HG02763 (cell line): Measurements from ENCODE around the gene YTHDF1.

Source experiments
- ATAC-seq: cut with Tn5 transposase; IDR thresholded peaks from one replicate; pipeline ENCODE4 v1.9.1; 2021; ENCODE audit warnings: mild to moderate bottlenecking, moderate library complexity; ENCODE audit not compliant: unreplicated experiment

The YTHDF1 gene

DNA sequence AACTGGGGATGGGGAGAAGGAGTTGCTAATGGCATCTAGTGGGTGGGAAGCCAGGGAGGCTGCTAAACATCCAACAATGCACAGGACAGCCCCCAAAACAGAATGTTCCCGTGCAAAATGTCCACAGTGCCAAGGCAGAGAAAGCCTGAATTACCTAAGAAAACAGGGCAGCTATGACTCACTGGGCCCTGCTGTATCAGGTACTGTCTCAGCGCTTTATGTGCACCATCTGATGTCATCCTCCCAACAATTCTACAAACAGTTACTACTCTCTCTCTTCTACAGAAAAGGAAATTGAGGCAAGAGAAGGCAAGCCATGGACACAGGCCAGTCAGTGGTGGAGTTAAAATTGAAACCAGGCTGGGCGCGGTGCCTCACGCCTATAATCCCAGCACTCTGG lies 3.1 kb downstream of the YTHDF1 start:
- no peak for ATAC-seq

DNA sequence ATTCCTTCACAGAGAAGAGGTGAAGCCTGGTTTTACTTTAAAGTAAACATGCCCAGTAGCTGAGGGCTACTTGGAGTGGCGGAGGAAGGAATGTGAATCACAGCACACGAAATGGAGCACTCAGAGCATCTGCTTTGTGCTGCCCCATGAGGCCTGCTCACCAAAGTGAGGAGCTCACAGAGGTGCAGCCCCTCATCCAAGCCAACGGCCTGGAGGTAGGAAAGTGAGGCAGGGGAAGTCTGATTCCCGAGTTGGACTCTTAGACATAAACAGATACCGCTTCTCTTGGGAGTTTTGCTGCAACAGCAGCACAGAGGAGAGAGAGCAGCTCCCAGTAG lies 3.6 kb downstream of the YTHDF1 start:
- no peak for ATAC-seq

DNA sequence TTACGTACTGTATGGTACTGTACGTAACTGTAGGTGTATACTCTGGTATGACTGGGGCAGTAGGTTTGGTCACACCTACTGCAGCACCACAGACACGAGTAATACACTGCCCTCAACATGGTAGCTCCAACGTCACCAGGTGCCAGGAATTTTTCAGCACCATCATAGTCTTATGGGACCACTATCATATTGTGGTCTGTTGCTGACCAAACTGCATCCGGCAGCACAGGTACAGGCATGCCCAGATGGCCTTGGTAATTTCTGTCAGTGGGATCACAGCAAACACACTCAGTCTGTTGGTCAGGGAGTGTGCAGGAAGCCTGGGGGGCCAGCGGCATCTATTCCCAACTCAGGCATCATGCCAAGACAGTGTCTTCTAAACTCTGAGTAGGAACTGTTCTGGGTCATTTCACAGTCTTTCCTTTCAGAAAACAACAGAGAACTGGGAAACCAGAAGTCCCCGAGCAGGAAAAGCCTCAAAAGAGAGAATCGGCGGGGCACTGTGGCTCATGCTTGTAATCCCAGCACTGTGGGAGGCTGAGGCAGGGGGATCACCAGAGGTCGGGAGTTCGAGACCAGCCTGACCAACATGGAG lies 5.8 kb downstream of the YTHDF1 start:
- no peak for ATAC-seq

DNA sequence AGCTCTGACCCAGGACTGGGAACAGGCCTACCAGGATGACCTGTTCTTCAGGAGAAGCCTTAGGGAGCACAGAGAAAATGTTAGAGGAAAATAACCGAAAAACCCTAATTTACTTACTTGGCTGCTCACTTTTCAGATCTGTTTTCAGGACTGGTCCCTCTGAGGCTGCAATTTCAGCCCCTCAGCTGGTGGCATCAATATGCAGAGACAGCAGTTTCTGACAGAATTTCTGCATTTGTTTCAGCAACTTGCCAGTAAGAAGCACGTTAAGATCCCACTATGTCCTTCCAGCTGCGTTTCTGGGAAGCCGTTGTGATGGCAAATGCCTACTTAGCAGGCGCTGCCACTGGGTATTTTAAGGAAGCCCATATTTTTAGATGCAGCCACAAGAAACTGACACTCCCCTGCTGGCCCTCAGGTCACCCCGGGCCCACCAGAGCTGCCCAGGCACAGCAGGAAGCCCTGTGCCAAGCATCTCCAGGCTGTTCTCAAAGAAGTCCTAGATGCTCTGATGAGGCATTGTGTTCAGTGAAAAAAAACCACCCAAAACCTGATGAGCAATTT lies 7.5 kb downstream of the YTHDF1 start:
- no peak for ATAC-seq

DNA sequence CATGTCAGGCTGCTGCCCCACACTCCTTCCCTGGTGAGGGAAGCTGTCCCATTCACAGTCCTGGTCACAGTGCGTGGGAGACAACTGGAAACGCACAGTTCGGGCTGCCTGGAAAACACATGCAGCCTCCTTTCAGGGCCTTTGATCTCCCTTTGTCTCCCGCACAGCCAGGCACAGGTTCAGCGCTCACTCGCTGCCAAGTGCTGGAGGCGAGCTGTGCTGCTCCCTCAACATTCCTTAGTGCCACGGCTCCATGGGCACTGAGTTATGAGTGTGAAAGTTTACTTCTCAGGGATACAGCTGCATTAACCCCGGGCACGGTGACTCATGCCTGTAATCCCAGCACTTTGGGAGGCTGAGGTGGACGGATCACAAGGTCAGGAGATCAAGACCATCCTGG lies 9.1 kb downstream of the YTHDF1 start:
- ATAC-seq: no peak

DNA sequence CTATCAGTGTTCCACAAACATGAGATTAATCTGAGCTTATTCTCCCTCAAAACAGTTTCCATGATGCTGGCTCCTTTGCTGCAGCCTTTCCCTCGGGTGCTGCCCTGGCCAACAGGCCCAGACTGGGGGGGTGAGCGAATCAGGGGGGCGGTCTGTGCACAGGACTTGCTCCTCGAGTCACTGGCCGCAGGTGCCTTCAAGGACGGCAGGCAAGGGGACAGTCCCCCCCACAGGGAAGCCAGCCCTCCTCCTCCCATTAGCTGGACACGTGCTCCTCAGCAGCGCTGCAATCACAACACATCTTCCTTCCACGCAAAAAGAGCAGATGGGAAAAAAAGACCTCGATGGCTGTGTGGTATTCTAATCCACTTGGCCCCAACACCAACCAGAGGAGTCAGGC lies 10.0 kb downstream of the YTHDF1 start:
- ATAC-seq: no peak

DNA sequence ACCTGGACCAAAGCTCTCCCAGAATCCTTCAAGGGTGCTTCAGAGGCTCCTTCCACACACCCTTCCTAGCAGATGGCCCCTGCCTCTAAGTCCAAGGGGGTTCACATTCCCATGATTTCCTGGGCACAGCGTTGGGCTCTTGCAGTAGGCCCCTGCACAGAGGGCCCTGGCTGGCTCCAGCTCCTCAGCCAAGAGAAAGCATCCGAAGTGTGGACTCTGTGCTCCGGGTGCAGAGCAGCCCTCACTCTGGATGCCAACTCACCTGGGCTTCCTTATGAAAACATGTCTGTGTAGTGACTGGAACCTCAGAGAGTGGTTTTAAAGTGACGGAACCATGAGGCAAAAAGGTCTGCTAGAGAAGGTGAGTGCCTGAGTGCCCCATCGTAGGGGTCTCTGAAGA lies 11.6 kb downstream of the YTHDF1 start:
- no peak for ATAC-seq

DNA sequence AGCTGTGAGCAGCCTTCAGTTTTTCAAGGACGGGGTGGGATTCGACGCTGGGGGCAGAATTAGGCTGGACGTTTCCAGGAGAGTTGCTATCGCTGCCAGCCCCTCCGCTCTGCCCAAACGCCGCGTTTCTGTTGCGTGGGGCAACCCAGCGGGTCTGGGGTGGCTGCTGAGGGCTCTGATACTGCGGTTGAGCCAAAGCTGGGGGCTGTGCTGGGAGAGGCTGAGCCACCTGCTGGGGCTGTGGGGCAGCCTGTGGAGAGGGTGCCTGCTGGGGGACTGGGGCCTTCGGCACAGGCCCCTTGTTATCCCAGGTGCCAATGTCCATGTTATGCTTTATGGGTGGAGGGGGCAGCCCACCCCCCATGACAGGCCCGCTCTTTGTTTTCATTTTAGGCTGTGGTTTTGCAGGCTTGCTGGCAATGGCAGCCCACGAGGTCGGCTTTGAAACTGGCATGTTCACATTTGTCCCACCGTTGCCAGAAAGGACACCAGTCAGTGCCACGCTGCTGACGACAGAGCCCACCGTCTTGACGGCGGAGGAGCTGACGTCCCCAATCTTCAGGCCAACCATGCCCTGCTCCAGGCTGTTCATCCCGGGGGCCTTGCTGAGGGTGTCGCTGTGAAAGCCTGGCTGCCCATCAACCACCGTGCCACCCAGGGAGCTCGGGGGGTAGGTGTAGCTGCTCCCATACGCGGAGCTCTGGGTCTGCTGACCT lies 13.0 kb downstream of the YTHDF1 start:
- ATAC-seq: no peak

DNA sequence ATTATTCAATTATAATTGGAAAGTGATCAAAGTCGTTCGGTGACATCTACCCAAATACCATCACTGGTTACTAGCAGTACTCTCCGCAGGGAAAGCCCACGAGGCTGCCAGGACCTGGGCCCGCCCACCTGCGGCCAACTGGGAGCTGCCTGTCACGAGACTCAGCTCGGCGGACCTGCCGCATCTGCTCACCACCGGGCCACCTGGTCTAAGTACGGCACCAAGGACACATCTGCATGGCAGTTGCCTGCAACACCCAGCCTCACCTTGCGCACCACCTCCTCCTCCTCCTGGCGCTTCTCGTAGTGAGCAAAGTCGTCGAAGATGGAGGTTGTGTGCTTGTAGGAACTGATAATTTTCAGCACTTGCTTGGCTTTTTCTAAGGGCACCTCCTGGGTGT lies 13.9 kb downstream of the YTHDF1 start:
- ATAC-seq: no peak

DNA sequence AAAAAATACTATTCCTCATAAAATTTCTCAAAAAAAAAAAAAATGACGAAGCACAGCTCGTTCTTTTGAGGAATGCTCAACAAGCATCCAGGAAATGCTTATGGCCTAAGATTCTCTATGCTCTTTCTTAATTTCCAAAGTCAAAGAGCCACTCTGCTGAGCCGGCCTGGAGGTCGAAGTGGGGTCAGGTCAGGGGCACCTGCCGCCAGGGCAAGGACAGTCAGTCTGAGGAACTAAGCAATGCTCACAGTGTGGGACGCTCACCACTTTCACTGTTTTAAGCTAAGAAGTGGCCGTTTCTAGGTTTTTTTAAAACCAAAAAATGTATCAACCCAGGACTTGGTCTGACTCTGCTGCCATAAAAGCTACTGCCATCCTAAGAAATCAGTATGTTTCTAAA lies 17.3 kb downstream of the YTHDF1 start:
- no peak for ATAC-seq

DNA sequence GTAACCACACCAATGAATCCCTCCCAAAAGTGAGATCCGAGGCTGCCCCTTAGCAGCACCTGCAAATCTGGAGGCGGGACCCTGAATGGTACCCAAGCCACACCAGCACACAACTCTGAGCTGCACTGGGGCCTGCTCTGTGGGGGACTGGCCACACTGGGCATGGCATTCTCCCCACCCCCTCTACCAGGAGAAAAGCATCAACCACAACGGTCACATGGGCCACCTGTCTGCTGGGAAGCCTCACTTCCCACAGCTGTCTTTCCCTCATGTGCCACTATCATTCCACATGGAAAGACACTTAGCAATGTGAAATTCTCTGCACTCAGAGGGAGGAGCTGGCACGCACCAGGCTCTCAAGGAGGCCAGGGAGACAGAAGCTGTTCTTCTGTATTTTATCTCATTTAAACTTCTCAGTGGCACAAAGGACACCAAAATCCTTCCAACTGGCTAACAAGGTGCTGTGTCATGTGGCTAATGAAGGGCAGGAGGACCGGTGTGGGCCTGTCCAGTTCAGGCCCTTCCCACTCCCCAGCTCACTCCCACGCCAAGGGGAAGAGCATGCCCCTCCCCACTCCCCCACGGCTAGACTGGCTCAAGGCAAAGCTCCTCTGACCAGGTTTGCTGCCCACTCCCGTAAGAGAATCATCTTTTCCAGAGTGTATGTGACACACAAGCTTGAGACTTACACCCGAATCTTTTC lies 19.0 kb downstream of the YTHDF1 start:
- ATAC-seq: no peak

DNA sequence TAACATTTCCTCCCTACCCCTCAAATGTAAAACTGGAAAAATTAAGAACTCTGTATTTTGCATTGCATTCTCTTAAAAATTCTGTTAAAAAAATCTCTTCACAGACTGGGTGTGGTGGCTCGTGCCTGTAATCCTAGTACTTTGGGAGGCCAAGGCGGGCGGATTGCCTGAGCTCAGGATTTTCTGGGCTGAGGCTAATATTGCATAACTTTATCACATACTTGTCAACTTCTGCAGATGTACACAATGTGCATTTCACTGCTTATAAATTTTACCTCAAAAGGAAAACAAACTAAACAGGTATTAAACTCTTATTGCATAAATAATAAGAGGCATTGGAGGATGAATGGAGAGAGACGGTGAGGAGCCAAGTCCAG lies 21.1 kb downstream of the YTHDF1 start:
- ATAC-seq: no peak

DNA sequence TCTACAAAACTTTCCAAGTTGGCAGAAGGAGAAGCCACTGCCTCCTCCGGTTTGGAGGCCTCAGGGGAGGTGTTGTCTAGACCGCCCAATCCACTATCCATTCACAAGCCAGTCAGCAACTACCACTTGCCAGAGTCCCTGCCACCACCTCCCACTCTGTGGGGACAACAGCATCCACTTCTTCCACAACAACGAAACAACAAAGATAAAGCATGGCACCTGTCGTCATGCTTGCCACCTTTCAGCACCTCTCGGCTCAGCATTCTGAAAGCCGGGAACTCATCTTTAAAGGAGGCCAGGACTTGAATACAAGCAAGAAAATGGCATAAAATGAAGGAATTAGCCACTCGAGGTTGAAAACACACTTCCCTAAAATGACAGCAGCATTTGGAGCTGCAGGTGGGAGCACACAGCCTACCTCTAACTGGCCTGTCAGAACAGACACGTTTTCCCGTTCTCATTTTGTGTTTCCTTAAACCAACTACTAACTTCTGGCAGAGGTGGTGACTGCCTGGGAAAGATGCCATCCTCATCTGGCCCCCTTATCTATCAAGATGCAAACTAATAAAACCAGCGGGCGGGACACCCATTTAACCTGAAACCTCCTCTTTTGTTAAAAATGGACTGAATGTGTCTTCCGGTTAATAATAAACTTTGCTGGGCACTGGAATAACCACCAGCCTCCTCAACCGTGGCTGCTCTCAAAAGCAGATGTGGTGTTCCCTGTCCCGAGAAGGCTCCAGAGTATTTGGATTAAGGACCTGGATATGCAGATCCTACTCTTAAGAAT lies 21.7 kb downstream of the YTHDF1 start:
- ATAC-seq: no peak

DNA sequence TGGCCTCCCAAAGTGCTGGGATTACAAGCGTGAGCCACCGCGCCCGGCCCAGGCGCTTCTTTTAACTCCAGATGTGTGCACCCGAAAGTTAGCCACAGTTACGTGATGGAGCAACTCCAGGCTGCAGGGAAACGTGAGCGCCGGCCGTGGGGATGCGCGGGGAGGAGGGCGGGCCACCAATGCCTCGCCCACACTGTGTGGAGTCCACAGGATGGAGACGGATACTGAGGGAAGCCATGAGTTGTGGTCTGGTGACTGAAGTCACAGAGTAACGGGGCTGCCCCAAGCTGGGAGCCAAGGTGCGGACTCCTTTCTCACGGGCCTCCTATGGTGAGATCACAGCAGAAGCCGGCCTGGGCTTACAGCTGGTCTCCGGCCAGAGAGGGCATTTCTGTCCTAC lies 23.2 kb downstream of the YTHDF1 start:
- no peak for ATAC-seq

DNA sequence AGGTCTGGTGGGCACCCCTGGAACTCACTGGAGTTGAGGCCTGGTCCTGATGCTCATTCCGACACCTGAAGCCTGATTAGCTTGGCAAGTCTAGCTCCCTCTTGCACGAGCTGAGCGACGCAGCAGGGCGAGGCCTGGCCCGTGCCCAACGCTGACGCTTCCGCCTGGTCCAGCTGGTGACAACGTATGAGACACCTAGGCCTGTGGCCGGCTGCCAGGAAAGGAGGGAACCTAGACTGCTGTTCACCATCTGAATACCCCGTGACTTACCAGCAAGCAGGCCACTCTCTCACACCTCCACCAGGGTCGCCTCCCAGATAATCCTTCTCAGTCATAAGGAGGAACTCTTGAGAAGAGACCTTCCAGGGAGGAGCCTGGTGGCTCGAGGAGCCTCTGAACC lies 24.5 kb downstream of the YTHDF1 start:
- ATAC-seq: no peak

DNA sequence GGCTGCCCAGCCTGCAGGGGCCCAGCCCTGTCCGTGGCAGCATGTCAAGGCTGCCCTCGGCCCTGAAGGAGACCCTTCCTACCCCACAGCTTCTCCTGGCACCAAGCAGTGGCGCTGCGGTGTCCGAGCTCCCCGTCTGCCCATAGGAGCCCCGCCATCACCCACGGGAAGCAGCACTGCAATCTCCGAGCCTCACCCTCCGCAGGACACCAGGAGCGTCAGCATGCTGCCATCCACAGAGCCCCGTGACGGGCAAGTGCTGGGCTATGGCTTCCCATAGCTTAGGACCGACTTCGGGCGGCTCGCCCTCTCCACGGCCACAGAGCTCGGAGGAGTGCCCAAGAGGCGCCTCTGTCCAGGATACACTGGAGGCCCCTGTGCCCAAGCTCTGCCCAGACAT lies 25.1 kb downstream of the YTHDF1 start:
- ATAC-seq: no peak

DNA sequence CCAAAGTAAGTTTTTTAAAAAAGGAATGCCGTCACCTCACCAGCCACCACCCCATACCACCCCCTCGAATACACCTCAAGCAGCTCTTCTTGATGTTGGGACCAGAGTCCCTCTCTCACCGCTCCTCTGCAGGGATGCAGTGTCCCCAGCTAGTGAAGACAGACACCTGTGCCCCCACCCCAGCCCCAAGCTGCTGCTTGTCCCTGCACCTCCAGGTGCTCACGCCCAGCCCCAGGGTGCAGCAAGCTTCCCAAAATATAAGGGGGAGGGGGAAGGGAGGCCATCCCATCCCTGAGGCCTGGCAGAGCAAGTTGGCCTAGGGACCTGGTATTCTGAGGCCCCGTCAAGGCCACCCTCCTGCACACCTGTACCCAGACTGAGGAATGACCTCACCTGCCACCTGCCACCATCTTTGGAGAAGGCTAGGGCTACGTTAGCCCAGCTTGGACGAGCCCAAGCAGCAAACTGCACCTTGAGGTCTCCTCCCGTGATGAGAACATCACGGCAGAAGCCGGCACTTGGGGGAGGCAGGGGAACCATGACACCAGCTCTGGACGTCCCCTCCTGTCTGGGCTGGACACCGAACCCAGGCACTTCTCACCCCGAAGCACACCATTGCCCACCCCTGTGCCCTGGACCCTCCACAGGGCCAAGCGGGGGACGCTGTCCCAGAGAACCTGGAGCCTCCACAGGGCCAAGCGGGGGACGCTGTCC lies 25.9 kb downstream of the YTHDF1 start:
- ATAC-seq: no peak

DNA sequence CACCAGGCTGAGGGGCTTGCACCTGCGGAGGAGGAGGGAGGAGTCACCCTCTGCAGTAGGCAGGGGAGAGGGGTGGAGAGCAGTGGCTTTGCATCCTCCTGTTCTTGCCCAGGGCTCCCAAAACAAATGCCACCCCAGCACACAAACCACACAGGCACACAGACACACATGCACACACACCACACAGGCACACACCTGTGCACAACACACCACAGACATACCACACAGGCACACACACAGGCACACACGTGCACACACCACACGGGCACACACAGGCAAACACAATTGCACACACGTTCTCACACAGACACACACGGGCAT lies 26.6 kb downstream of the YTHDF1 start:
- ATAC-seq: no peak

DNA sequence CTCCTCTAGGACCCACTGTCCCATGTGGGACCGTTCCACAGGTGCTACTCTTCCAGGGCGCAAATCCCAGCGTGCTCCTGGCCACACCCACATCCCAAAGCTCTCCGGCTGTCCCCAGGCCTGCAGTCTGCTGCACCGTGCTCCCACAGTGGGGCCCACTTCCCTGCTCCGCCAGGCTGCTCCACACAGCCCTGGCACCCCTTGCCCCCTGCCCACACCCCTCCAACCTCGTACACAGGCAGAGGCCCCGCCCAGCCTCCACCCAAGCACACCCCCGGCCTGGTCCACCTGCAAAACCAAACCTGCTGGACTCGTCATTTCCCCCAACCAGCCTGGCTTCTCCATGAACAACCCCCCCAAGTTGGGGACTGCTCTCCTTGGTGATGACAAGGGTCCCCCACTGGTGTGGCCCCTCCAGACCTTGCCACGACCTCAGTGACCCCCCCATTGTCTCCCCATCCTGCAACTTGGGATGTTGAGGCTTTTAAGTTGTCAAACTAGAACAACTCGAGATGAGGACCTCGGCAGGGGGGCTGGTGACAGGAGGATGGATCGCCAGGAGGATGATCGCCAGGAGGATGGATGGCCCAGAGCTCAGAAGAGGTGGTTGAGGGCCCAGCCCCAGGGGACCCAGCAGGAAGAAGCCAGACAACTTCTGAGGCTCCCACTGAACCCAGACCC lies 27.1 kb downstream of the YTHDF1 start:
- no peak for ATAC-seq

DNA sequence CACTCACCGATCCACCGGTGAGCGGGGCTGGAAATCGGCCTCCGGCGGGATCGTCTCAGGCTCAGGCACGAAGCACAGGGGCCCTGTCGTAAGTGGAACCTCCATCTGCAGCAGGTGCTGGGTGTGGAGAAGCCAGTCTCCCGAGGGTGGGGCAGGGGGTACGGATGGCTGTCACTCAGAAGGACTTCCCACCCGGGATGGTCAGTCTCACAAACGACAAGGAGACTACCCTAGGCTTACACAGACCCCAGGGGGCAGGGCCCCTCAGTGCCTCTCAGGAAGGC lies 27.8 kb downstream of the YTHDF1 start:
- ATAC-seq: no peak
